ENCODE measurements around the gene QSOX1.

DNA sequence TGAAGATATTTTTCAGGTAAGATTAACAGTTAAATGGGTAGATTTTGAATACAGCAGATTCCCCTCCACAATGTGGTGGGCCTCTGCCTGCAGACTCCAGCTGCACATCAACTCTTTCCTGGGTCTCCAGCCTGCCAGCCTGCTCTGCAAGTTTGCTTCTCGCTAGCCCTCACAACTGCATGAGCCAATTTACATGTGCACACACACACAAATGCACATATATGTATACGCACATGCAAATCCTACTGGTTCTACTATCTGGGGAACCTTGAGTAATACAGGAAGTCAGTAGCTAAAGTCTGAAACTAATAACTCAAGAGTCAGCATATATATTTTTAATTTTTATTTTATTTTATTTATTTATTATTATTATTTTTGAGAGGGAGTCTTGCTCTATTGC is 34.8 kb upstream of the QSOX1 start:
- no peak for TF ChIP-seq TFAM (CRISPR knock-in tag; conservative IDR thresholded peaks at IDR 0.05)
- no peak for TF ChIP-seq CTCF (IDR thresholded peaks at IDR 0.05 in 2 of 3, conservative IDR thresholded peaks at IDR 0.05 in 1 of 3; ENCODE audit: insufficient read depth in 2 of 3, low read depth in 1 of 3, low read length in 3 of 3)
- no peak for TF ChIP-seq TRIM28 (IDR thresholded peaks at IDR 0.05)
- TF ChIP-seq POLR2AphosphoS5 (IDR thresholded peaks at IDR 0.05; ENCODE audit: control insufficient read depth, insufficient read depth, low read depth, low read length), result no peak
- no peak for TF ChIP-seq MXI1 (IDR thresholded peaks at IDR 0.05; ENCODE audit: low read depth, low read length)
- TF ChIP-seq ZBTB11 (CRISPR knock-in tag; IDR thresholded peaks at IDR 0.05), result no peak
- TF ChIP-seq EP300 (IDR thresholded peaks at IDR 0.05; ENCODE audit: low read length), result no peak
- TF ChIP-seq FOXK1 (CRISPR knock-in tag; IDR thresholded peaks at IDR 0.05; ENCODE audit: borderline replicate concordance), result no peak
- no peak for TF ChIP-seq E2F8 (IDR thresholded peaks at IDR 0.05; ENCODE audit: low read depth, partially characterized antibody)

Measured in K562 (cell line).